ENCODE data around the gene CHST9.

- no peak for TF ChIP-seq CTCF (IDR thresholded peaks at IDR 0.05; ENCODE audit: extremely low read depth in 1 of 2, insufficient read depth in 1 of 2, low read depth in 1 of 2, low read length in 2 of 2)
- no peak for TF ChIP-seq MAX (IDR thresholded peaks at IDR 0.05; ENCODE audit: insufficient read depth, insufficient read length)
- TF ChIP-seq EZH2 (IDR thresholded peaks at IDR 0.05; ENCODE audit: borderline replicate concordance, low read depth, low read length, severe bottlenecking): no peak
Observed at GRCh38 chr18:26919201-26919600, 265.9 kb downstream of the CHST9 start.

Measured in endothelial cell of umbilical vein (primary cell).